Mammary epithelial cell (primary cell): ENCODE measurements around the gene ISOC2.

Experiments used
- CTCF ChIP-seq, 2 donors: IDR thresholded peaks in 1 of 2; conservative IDR thresholded peaks in 1 of 2; 2 replicates each; pipeline ENCODE4 v1.5.1; 2011 to 2012; ENCODE audit warnings: inconsistent platforms in 2 of 2, low read length in 2 of 2, mild to moderate bottlenecking in 2 of 2, control low read depth in 1 of 2, low read depth in 1 of 2; ENCODE audit not compliant: insufficient read depth in 1 of 2; ENCODE audit errors: extremely low read depth in 1 of 2
- EZH2 ChIP-seq: IDR thresholded peaks from 2 replicates; pipeline ENCODE4 v1.6.1; 2012; ENCODE audit warnings: low read length, inconsistent platforms, borderline replicate concordance

GRCh38 chr19:55462722-55463121 lies 1.3 kb upstream of the ISOC2 start:
- TF ChIP-seq CTCF (conservative IDR thresholded peaks at IDR 0.05 in 1 of 2, IDR thresholded peaks at IDR 0.05 in 1 of 2; ENCODE audit: extremely low read depth in 1 of 2, insufficient read depth in 1 of 2, low read depth in 1 of 2, low read length in 2 of 2) (no peak), EZH2 (no peak)
